RWPE1 (cell line): Measurements from ENCODE around the gene PDIA6.

Source experiments
- CTCF ChIA-PET: fragments of 350-600 bp; sonication (Branson Sonifier 250); formaldehyde crosslinking; extraction: SDS; loops from one replicate; lab custom pipeline; 2021; lab: Yijun Ruan, JAX
- POLR2A ChIA-PET: fragments of 400-600 bp; formaldehyde crosslinking; extraction: SDS; loops from one replicate; lab custom pipeline; 2020; ENCODE audit warnings: antibody characterized with exemption; ENCODE audit not compliant: low non-redundant PET; lab: Yijun Ruan, JAX
- DNase-seq: peaks from one replicate; pipeline ENCODE4 v3.0.0; 2012; ENCODE audit warnings: low spot score
- H3K27ac ChIP-seq: fragments of 450-650 bp; 2 replicates; pipeline ENCODE4 v1.5.1; 2017
- CTCF ChIP-seq: fragments of 450-650 bp; conservative IDR thresholded peaks from 2 replicates; pipeline ENCODE4 v1.5.1; 2017; ENCODE audit warnings: low read depth, mild to moderate bottlenecking

PDIA6 gene

DNA sequence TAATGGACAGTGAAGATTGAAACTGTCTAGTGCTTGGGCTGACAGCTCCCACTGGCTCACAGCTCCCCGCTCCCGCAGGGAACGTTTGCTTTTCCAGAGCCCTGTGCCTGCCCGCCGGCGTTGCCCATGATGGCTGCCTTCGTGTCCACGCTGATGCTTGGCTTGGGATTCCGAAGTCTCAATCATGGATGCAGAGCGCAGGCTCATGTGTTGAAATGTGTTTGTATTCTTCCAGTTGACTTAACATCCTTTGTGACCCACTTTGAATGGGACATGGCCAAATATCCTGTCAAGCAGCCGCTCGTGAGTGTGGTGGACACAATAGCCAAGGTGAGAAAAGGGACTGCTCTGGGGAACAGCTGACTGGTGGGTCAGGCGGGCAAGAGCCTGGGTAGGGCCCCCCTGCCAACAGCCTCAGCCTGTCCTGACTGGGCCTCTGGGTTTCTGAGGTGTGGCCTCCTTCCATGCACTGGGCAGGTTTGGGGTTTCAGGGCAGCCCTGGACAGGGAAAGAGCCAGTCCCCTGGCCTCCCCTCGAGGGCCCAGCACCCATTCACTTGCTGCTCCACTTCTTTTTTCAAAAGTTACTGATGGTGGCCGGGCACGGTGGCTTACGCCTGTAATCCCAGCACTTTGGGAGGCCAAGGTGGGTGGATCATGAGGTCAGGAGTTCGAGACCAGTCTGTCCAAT is 48.3 kb downstream of the PDIA6 start:
- ChIA-PET CTCF (no interaction called here), POLR2A (no interaction called here)
- no peak overlapping the region for H3K27ac ChIP-seq
- TF ChIP-seq CTCF: no peak
- DNase-seq: no peak

DNA sequence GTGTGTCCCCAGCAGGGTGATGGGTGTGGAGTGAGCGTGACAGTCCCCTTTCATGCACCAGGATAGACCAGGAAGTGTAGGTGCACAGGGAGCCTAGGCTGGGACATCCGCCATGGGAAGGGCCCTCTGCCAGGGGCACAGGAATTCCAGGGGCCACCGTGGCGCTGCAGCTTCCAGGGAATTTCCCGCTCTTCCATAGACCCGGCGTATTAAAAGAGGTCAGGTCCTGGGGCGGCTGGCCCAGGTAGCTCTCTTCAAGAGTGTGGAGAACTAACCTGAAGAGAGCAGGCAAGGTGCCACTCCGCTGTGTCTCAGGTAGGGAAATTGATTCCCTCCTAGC is 49.2 kb downstream of the PDIA6 start:
- ChIA-PET CTCF (no interaction called here), POLR2A (no interaction called here)
- no peak for DNase-seq
- H3K27ac ChIP-seq: no peak overlapping the region
- TF ChIP-seq CTCF: no peak

DNA sequence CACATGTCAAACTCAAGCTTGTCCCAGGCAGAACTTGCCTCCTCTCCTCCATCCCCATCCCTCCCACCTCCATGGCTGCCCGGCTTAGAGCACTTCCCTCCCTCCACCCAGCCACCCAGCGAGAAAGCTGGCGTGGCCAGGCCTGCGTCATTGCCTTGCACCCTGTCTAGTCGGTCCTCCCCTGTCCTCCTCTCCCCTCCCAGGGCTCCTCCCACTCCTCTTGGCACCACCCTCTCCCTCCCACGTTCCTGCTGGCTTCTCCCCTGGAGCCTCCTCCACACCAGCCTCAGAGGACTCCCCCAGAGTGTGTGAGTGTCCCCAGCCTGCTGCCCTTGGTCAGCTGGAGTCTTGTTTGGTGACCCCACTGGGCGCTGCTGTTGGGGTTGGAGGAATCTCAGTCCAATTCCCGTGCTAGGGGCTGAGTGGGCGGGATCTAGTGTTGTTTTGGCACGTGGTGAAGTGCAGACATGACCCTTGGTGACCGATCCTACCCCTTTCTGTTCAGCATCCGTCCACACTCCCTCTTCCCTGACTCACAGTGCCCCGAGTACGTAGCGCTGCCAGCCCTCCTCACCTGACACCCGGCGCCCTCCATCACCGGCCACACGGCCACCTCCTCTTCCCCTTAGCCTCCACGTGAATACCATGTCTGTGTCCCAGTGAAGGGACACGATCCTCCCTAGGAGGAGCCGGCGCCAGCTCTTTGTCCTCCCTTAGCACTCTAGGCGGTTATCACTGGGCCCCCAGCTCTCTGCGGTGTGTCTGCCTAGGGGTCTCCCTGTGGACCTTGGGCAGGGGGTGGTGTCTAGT is 49.7 kb downstream of the PDIA6 start:
- POLR2A ChIA-PET: no interaction called here
- no peak overlapping the region for H3K27ac ChIP-seq
- CTCF ChIA-PET: interaction anchor here (0.6 kb wide), 1 partner anchor 270 kb away, joined by 3 read pairs; no protein-coding TSS in a partner anchor
- DNase-seq: no peak
- TF ChIP-seq CTCF: no peak

- no peak for TF ChIP-seq CTCF
- ChIA-PET CTCF (interaction anchor here (0.6 kb wide), 1 partner anchor 198 kb away, joined by 4 read pairs; no protein-coding TSS in a partner anchor), POLR2A (no interaction called here)
- H3K27ac ChIP-seq: no peak overlapping the region
- DNase-seq: no peak
Measured at GRCh38 chr2:10761591-10761990, 51.0 kb downstream of the PDIA6 start.

DNA sequence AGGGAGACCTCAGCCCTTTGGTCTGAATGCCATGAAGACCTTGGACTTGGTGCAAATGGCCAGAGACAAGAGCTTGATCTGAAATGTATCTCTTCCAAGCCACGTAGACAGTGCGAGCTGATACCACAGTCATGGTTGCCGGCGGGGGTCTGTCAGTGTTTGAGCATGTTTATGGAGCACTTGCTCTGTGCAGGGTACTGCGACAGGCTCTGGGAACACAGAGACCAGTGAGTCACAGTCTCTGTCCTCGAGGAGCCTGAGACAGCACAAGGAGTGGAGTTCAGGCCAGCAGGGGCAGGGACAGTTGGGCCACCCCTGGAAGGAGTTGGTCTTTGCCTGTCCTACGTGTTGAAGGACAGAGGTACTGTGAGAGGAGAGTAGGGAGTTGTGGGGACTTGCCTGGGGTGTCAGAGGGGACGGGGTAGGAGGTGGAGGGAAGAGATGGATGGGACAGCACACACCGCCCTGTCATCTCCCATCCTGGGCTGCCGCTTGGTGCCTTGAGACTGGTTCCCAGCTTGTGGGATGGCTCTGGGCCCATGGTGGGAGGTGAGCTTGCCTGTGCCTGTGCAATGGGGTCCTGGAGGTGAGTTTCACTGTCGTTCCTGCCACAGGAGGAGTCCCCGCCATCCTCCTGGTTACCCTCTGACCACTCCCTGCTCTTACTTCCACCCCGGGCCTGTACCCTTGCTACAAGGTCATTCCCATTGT is 51.6 kb downstream of the PDIA6 start:
- DNase-seq: no peak
- no peak overlapping the region for H3K27ac ChIP-seq
- ChIA-PET CTCF (no interaction called here), POLR2A (no interaction called here)
- TF ChIP-seq CTCF: no peak

DNA sequence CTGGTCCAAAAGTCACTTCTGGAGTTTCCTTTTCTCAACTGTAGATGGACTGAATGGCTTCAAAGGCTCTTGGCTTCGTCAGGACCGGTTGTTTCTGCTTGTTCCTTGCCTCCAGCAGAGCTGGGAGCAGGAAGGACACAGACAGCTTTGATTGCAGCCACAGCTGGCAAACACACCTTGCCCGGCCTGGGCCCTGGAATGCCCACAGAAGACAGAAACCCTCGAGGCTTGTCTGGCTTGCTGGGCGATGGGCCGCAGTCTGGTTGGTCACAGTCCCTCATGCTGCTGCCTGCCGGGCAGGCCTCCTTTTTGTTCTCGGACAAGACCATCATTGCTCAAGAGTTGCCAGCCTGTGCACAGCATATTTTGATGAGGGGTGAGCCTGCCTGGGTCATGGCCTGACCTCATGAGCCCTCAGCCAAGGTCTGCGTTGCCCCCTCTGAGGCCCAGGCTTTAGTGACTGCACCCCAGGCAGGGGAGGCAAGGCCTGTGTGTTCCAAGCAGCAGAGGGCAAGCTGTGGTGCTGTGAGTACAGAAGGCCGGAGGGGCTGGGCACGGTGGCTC is 53.4 kb downstream of the PDIA6 start:
- no peak overlapping the region for H3K27ac ChIP-seq

More for the DNA sequence above, 53.4 kb downstream of the PDIA6 start:
- no peak for DNase-seq
- ChIA-PET POLR2A (no interaction called here), CTCF (no interaction called here)
- TF ChIP-seq CTCF: no peak
